Activated T-helper 9 cell treated with anti-CD3 and anti-CD28 coated beads, Interleukin-2, amount 50 U/mL, for 16 hours (primary cell): Measurements from ENCODE around the gene PCNX2.
"Not testable (repeated sequence)": the region's sequence is repeated elsewhere in the genome, so short reads cannot be mapped to it uniquely, and the experiment has no call there.

Source experiments
- DNase-seq: peaks from one replicate; pipeline ENCODE4 v3.0.0-alpha.2; 2020; ENCODE audit warnings: low read depth

The PCNX2 gene

DNA sequence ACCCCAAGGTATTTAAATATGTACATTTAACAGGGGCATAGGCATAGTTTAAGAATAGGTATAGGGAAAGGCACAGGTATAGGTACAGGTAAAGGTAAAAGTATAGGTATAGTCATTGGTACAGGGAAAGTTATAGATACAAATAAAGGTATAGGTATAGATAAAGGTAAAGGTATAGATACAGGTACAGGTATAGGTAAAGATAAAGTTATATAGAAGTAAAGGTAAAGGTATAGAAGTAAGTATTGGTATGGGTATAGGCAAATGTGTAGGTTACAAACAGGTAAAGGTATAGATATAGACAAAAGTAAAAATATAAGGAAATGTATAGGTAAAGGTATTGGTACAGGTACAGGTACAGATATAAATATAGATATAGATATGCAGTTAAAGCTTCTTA, 137.2 kb downstream of the PCNX2 start:
- DNase-seq = no peak

DNA sequence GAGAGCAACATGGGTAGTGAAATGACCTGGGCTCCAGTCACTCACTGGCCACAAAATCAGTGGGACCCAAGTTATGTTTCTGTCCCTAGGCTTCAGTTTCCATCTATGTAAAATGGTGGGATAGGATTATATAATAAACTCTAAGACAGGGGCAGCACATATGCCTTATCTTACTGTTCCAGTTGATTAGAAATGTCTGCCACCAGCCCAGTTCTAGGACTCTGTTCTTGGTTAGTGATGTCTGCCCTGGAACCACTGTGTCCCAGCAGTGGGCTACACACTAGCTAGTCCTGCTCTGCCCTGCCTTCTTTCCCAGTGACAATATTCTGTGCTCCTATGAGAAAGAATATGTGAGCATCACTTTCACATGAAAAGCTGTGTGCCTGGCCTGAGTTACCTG, 138.3 kb downstream of the PCNX2 start:
- no peak for DNase-seq

DNA sequence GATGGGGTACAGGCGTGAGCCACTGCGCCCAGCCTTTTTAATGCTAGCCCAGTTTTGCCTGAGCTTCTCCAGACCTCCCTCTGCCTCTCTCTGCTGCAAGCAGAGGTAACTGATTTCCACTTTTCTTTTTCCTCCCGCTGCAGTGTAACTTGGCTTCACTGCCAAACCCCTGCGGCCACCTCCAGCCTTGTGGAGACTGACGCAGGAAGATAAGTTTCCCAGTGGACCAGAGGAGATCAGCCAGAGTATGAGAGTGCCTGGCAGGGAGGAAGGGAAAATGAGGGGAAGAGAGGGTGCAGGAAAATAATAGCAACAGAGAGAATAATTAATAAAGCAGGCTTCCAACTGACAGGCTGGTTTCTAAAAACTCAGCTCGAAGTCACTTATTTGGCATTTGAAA, 143.7 kb downstream of the PCNX2 start:
- DNase-seq = no peak

DNA sequence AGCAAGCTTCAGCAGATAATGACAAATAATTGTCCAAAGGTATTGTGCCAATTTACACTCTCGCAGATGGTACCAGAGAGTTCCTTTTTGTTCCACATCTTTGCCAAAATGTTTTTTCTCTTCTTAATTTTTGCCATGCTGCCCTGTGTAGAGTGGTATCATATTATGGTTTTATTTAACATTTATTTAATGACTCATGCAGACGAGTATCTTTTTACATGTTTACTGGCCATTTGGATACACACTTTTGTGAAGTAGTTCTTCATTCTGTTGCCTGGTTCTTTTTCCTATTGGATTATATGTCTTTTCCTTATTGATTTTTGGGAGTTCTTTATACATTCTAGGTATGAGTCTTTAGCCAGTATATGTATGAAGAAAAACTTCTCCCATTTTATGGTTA, 151.1 kb downstream of the PCNX2 start:
- no peak for DNase-seq

DNA sequence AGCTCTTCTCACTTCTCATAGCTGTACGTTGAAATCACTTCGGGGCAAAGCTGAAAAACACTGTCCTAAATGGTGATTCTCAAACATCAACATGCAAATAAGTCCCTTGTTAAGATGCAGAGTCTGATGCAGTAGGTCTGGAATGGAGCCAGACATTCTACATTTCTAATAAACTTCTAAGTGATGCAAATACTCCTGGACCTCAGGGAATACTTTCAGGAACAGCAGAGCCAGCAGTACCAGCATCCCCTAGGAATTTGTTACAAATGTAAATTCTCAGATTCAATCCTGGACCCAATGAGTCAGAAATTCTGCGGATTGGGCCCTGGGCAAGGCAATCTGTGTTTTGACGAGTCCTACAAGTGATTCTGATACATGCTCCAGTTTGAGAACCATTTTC, 152.3 kb downstream of the PCNX2 start:
- no peak for DNase-seq

DNA sequence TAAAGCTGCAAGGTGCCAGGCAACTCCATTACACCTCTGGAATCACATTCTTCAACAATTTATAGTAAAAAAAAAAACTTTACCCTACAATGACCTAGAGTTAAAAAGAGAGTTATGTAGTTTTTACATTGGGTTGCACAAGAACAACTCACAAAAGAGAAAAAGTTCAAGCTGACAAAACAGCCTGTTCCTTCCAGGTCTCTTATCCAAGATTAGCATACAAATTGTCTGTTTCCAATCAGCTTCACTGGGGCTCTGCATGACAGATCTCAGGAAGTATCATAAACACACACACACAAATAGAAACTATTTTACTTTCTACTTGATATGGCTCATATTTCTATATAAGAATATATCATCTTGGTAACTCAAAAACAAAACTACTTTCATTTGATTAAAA, 154.6 kb downstream of the PCNX2 start:
- DNase-seq = no peak

DNA sequence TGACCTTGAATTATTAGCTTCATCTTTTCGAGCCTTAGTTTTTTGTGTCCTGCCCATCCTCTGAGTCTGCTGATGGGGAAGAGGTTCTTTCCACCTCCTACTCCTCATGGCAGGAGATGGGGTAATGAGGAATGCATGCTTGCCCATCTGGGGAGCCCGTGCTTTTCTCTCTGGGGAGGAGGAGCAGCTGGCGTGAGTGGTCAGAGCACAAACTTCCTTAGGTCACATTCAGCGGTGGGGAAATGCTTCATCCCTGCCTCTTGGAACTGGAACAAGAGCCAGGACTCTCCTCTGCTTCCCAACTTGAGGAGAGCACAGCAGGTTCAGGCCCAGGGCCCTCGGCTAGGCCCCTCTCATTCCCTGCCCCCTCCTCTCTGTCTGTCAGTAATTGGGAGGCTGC, 155.0 kb downstream of the PCNX2 start:
- DNase-seq = no peak

DNA sequence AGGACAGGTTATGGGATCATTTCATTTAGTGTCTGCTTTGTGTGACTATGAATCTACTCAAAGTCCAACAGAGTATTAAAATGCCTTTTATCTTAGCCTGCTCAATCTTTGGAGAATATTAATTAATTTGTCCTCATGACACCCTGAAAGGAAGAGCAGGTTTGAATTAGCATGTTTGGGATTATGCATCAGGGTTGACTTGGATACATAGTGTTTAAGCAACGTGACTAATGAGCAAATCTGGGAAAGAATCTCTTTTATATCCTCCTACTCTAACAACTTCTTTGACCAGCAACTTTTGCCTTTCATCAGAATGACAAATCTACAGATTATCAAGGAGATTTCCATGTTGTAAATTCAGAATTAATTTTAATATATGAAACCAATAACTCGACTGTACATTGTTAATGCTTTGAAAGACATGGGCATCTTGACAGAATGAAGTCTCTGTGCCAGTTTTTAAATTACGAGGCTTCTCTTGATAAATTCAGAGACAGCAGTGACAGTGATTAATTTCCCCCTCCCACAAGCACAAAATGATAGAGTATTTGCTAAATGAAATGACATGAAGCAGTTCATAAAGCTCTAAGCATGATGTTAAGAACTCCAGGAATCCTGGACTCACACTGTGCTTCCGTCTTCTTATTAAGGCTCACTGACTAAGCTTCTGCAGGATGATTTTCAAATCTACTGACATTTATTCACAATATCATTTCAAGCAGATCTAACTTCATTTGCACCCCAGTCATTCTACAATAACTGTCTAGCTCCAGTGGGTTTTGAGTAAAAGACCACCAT, 156.5 kb downstream of the PCNX2 start:
- DNase-seq = no peak

DNA sequence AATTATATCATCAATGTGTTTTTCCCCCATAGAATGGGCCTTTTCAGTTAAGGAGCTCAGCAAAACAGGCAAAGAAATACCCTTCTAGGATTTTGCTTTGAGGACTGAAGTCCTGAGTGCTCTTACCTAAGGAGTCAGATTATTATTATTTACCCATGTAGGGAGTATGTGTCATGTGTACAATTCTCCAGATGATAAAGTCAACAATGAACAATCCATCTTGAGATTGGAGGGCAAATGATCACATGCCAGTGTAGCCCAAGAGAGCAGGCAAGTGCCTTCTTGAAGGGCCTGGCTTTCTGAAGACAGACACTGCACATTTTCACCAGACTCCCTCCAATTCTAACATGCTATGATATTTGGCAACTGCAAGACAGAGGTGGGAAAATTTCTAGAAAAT, 159.7 kb downstream of the PCNX2 start:
- DNase-seq = no peak

DNA sequence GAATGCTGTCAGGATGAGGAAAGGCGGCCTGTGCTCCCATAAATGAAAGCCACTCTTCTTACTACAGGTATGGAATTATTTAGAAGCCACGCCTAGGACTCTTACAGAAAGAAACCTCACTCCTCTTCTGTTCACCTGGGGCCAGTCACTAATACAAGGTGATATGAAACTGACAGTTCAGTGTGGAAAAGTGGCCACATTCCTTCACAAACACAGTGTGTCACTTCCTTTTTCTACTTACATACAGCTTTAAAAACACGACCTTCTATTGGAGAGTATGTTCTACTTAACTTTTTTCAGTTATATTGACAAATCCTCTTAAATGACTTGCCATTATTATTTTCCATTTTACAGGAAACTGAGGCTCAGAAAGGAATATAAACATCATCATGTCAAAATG, 163.1 kb downstream of the PCNX2 start:
- no peak for DNase-seq

DNA sequence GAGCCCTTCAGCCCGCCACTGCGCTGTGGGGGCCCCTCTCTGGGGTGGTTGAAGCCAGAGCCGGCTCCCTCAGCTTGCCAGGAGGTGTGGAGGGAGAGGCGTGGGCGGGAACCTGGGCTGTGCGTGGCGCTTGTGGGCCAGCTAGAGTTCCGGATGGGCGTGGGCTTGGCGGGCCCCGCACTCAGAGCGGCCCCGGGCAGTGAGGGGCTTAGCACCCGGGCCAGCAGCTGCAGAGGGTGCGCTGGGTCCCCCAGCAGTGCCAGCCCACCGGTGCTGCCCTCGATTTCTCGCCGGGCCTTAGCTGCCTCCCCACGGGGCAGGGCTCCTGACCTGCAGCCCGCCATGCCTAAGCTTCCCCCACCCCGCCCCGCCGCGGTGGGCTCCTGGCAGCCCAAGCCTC, 166.5 kb downstream of the PCNX2 start:
- DNase-seq = not testable (repeated sequence)

DNA sequence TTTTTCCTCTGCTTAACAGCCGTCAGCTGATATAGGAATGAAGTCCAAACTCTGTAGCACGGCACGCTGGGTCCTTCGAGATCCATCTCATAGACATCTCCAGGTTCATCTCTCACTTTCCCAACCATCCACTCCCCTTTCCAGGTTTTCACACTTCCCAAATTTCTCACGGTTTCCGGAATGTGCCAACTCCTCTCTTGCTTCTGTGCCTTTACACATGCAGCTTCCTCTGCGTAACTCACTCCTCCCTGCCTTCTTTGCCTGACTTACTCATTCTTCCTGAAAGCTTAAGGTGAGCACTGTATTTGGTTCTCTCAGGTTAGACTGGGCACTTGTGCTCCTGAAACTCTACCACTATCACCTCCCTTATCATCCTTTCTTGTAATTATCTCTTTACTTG, 168.4 kb downstream of the PCNX2 start:
- no peak for DNase-seq

DNA sequence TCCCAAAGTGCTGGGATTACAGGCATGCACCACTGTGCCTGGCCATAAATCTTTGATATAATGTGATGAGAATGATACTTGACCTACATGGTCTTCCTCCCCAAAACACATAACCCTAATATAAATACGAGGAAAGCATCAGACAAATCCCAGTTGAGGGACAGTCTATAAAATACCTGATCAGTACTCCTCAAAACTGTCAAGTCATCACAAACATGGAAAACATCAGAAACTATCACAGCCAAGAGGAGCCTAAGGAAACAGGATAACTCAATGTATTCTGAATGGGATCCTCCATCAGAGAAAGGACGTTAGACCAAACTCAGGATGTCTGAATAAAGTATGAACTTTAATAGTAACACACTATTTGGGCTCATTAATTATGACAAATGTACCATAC, 172.7 kb downstream of the PCNX2 start:
- DNase-seq = no peak

DNA sequence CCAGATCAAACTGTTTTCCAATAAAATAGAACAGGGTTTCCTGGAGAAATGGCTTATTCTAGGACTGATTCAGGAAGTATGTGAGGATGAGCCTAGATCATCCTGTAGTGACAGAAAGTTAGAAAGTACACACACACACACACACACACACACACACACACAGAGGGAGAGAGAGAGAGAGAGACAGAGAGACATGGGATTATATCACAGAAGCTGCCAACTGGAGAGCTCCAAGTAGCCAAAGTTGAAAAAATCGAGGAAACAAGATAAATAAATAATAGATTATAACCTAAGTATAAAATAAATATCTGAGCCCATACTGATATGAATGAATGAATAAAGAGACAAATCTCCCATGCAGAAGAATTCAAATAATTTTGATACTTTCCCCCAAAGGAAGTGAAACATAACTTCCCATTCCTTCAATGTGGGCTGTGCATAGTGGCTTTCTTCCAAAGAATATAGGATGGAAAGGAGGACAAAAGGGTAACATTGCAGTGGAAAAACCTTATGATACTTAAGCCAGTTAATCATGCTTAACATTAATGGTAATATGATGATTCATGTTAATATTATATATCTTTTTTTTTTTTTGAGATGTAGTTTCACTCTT, 173.5 kb downstream of the PCNX2 start:
- DNase-seq = no peak

DNA sequence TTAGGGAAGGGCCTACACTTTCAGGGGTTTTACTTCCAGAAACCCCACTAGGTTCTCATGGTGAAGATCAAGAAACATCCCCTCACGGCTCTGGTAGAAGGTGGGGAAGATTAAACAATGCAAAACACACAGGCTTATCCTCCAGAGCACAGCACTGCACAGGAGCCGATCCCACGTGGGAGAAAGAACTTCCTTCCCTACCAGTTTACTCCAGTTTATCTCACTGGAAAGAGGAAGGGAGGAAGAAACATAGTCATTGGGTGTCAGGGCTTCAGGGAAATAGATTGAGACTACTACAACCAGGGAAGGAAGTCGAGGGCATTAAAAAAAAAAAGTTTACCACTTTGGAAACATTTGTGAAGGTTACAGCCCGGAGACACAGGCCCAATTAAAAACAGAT, 180.7 kb downstream of the PCNX2 start:
- DNase-seq = no peak

DNA sequence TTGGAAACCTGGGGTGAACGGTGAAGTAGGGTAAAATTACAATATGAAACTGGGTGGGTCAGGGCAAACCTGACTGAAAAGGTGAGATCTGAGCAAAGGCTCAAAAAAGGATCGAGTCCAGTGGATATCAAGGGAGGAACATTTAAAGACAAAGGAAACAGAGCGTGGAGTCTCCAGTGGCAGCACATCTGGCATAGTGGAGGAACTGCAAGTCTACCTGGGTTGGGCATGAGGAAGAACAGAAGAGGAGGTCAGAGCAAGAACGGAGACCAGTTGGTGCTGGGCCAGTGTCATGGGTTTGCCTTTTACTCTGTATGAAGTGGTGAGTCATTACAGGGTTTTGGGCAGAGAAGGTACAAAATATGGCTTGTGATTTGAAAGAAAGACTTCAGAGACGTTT, 181.4 kb downstream of the PCNX2 start:
- DNase-seq = no peak

DNA sequence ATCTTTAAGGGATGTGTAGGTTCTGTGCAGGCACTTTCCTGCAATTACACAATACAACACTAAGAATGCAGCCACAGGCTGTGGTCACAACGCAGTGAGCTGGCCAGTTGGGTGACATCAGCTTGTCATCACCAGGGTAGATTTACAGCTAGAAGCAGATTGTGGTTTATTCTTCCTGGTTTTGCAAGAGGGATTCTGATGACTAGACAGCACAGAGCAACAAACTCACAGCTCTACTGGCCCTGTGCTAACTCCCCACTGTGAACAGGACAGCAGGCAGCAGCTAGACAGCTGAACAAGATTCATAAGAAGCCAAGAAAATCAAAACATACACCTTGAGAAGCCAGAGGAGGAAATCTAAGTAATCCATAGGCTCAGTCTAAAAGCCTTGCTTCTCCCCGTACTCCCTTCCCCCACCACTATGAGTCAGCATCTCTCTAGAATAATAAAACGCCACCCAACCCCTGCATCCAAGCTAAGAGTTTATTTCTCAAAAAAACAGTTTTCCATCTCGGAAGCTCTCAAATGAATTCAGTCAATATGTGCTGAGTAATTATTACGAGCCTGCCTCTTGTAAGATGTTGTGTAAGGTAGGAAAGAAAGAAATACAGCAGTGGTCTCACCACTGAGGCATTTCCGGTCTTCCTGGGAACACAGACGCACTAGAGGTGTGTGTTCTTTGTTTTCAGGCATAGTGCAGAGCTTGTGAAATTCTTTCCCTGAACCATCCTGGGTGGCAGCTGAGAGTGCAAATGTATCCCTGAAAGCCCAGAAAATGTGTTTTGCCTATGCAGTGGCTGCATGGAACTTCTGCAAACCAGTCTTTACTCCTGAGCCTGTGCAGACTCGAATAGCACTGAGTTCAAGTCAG, 182.3 kb downstream of the PCNX2 start:
- DNase-seq = no peak

DNA sequence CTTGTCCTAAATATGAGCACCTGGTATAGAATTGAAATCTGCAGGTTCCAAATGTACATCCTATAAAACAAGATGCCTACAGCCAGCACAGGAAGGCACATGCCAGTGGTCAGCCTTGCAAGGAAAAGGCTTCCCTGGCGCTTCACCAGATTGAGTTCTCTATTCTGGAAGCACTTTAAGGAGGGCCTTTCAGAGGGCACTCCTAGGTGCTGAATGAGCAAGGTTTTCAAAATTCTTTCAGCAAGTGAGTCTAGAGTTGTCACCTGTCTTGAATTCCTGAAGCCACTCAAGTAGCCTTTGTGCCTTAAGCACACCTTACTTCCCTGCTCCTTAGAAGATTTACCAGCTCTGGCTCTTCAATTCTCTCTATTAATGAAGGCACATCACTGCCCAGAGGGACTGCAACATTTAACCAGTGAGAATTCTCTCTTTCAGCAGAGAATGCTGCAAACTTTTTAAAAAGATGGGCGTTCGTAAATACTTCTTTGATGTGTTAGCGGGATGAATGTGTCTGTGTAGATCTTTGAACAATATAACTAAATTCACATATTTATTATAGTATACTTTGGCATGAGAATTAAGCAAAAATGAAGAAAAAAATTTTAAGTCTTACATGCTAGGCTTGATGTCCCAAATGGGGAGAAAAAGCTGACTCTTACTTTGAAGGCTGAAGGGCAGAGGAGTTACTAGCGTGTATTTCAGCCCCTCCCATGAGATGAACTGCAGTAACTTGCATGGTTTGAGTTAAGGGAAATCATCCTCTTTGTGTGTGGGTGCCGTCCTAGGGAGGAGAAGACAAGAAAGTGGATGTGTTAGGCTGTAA, 183.1 kb downstream of the PCNX2 start:
- DNase-seq = no peak

DNA sequence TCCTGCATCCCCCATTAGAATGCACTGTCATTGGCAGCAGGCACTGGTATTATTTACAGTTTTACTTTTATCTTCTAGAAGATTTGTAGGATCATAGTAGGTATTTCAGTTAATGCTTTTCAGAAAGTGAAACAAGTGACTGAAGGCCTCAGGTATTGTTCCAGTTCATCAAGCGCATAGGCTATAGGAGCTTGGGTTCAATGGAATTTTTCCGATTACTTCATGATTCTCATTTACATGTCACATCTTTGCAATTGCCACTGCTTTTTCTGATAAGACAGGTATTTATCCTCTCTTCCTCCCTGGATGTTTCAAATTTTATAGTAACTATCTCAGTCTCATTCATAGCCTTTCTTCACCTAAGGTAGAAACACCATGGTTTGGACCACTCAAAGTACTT, 183.8 kb downstream of the PCNX2 start:
- no peak for DNase-seq

DNA sequence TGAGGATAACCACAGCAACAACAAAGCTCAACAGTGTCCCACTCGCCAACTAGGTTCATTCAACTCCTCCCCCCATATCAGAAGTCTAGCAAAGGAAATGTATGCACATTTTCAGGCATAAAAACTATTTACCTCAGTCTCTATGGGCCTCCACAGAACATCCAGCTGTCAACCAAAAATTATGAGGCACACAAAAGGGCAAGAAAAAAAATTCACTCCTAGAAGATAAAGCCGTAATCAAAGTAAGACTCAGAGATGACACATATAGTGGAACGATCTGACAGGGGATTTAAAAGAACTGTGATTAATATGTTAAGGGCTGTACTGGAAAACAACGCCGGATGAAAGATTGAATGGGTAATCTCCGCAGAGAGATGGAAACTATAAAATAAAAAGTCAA, 186.4 kb downstream of the PCNX2 start:
- DNase-seq = no peak

DNA sequence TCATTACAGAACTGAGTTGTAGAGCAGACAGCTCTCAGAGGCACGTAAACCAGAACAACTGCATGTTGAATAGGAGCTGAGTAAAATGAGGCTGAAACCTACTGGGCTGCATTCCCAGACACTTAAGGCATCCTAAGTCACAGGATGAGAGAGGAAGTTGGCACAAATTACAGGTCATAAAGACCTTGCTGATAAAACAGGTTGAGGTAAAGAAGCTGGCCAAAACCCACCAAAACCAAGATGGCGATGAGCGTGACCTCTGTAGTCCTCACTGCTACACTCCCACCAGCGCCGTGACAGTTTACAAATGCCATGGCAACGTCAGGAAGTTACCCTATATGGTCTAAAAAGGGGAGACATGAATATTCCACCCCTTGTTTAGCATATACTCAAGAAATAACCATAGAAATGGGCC, 187.8 kb downstream of the PCNX2 start:
- not testable (repeated sequence) for DNase-seq

DNA sequence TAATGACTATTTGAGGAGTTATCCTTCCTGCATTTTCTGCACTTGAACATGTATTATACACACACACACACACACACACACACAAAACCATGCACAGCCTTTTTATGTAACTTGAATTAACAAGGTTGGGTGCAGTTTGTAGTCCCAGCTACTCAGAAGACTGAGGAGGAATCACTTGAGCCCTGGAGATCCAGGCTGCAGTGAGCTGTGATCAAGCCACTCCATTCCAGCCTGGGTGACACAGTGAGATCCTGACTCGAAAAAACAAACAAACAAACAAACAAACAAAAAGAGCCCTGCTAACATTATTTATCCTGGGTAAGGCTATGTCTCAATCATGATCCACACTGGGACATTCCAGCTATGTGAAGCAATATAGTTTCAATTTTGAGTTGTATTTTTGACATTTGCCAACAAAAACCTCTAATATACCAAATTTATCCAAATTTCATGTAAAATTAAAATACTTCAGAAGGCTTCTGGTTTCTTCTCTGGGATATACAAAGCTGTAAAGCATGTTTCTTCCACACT, 188.3 kb downstream of the PCNX2 start:
- DNase-seq = no peak
